NT2/D1 (cell line): ENCODE measurements around the gene ADO.

Experiments used
- DNase-seq: peaks from one replicate; pipeline ENCODE4 v3.0.0-alpha.2; 2011; ENCODE audit warnings: low read depth, low spot score
- H3K27me3 ChIP-seq: 2 replicates; pipeline ENCODE4 v1.6.0; 2011; ENCODE audit warnings: mild to moderate bottlenecking; ENCODE audit not compliant: insufficient read length, insufficient read depth
- H3K36me3 ChIP-seq: 2 replicates; pipeline ENCODE4 v1.6.1; 2011; ENCODE audit warnings: mild to moderate bottlenecking, low read length, mixed read lengths; ENCODE audit not compliant: insufficient read depth, insufficient read length
- H3K4me1 ChIP-seq: 2 replicates; pipeline ENCODE4 v1.5.1; 2011; ENCODE audit not compliant: insufficient read depth, insufficient read length
- H3K4me3 ChIP-seq: 2 replicates; pipeline ENCODE4 v1.5.1; 2011; ENCODE audit warnings: low read depth; ENCODE audit not compliant: insufficient read length
- H3K9ac ChIP-seq: 2 replicates; pipeline ENCODE4 v1.6.0; 2011; ENCODE audit warnings: low read depth; ENCODE audit not compliant: insufficient read length
- H3K9me3 ChIP-seq: 2 replicates; pipeline ENCODE4 v1.5.1; 2011; ENCODE audit warnings: mild to moderate bottlenecking, low read length; ENCODE audit not compliant: insufficient read depth
- SUZ12 ChIP-seq: IDR thresholded peaks from 2 replicates; pipeline ENCODE4 v1.6.1; 2011; ENCODE audit not compliant: insufficient read length, insufficient read depth; ENCODE audit errors: extremely low read depth
- YY1 ChIP-seq: IDR thresholded peaks from 2 replicates; pipeline ENCODE4 v1.6.1; 2011; ENCODE audit not compliant: insufficient read length, insufficient read depth
- ZNF274 ChIP-seq: IDR thresholded peaks from 2 replicates; pipeline ENCODE4 v1.6.1; 2011; ENCODE audit warnings: mild to moderate bottlenecking, low read depth, low read length

The ADO gene

GRCh38 chr10:62842983-62843382, 38.5 kb downstream of the ADO start:
- no peak for DNase-seq
- no peak for TF ChIP-seq SUZ12
- TF ChIP-seq ZNF274, result no peak
- no peak for TF ChIP-seq YY1

GRCh38 chr10:62843600-62843999, 39.1 kb downstream of the ADO start:
- Histone ChIP-seq H3K9me3 (peaks cover 11% of the 10 kb centered on the region; the same call in 1 of the 2 replicates), H3K4me3 (no peak overlapping the region), H3K9ac (no peak overlapping the region), H3K4me1 (no peaks in the 10 kb centered on the region), H3K27me3 (no peaks in the 10 kb centered on the region), H3K36me3 (no peaks in the 10 kb centered on the region)
- TF ChIP-seq SUZ12 (no peak), ZNF274 (no peak), YY1 (no peak)
- DNase-seq, result no peak

More at GRCh38 chr10:62842983-62843382, 38.5 kb downstream of the ADO start:
- Histone ChIP-seq H3K4me3 (no peak overlapping the region), H3K4me1 (no peaks in the 10 kb centered on the region), H3K36me3 (no peaks in the 10 kb centered on the region), H3K27me3 (no peaks in the 10 kb centered on the region), H3K9ac (no peak overlapping the region), H3K9me3 (peaks cover 11% of the 10 kb centered on the region; the same call in 1 of the 2 replicates)

- H3K9me3 ChIP-seq, result peaks cover 11% of the 10 kb centered on the region; the same call in 1 of the 2 replicates
- H3K9ac ChIP-seq, result no peak overlapping the region
- H3K4me3 ChIP-seq, result no peak overlapping the region
- no peak for DNase-seq
- TF ChIP-seq SUZ12 (no peak), YY1 (no peak), ZNF274 (no peak)
- H3K36me3 ChIP-seq, result no peaks in the 10 kb centered on the region
- H3K4me1 ChIP-seq, result no peaks in the 10 kb centered on the region
- no peaks in the 10 kb centered on the region for H3K27me3 ChIP-seq
These were observed 39.9 kb downstream of the ADO start for GRCh38 chr10:62844280-62845011.

- no peak for DNase-seq
- H3K9me3 ChIP-seq, result peaks cover 11% of the 10 kb centered on the region; the same call in 1 of the 2 replicates
- H3K27me3 ChIP-seq, result no peaks in the 10 kb centered on the region
- no peak overlapping the region for H3K9ac ChIP-seq
- no peaks in the 10 kb centered on the region for H3K36me3 ChIP-seq
- TF ChIP-seq YY1, result no peak
- TF ChIP-seq SUZ12, result no peak
- TF ChIP-seq ZNF274, result no peak
- H3K4me3 ChIP-seq, result no peak overlapping the region
- H3K4me1 ChIP-seq, result no peaks in the 10 kb centered on the region
These were observed 42.9 kb downstream of the ADO start for GRCh38 chr10:62847433-62847832.

- Histone ChIP-seq H3K9ac (no peak overlapping the region), H3K36me3 (no peaks in the 10 kb centered on the region), H3K4me3 (no peak overlapping the region), H3K4me1 (no peaks in the 10 kb centered on the region), H3K27me3 (no peaks in the 10 kb centered on the region), H3K9me3 (peaks cover 11% of the 10 kb centered on the region; the same call in 1 of the 2 replicates)
- DNase-seq, result no peak
- TF ChIP-seq ZNF274 (no peak), SUZ12 (no peak), YY1 (no peak)
These were observed 46.1 kb downstream of the ADO start for GRCh38 chr10:62850646-62851045.

- Histone ChIP-seq H3K4me3 (no peak overlapping the region), H3K27me3 (no peaks in the 10 kb centered on the region), H3K9me3 (peaks cover 11% of the 10 kb centered on the region; the same call in 1 of the 2 replicates), H3K4me1 (no peaks in the 10 kb centered on the region), H3K9ac (no peak overlapping the region), H3K36me3 (no peaks in the 10 kb centered on the region)
- peak; percentile 8 for DNase-seq
- TF ChIP-seq YY1 (no peak), ZNF274 (no peak), SUZ12 (no peak)
These were observed 46.9 kb downstream of the ADO start for GRCh38 chr10:62851442-62851841.

GRCh38 chr10:62852961-62853702, 48.6 kb downstream of the ADO start:
- H3K27me3 ChIP-seq, result no peaks in the 10 kb centered on the region
- no peaks in the 10 kb centered on the region for H3K4me1 ChIP-seq
- no peak overlapping the region for H3K9ac ChIP-seq
- H3K36me3 ChIP-seq, result no peaks in the 10 kb centered on the region
- no peaks in the 10 kb centered on the region for H3K9me3 ChIP-seq
- no peak for DNase-seq
- H3K4me3 ChIP-seq, result no peak overlapping the region
- no peak for TF ChIP-seq ZNF274
- TF ChIP-seq YY1, result no peak
- no peak for TF ChIP-seq SUZ12
